NCI-H345 treated with DMSO at 0.1 percent for 48 hours (cell line): Measurements from ENCODE around the gene SLC24A3.
"Not testable (repeated sequence)": the region's sequence is repeated elsewhere in the genome, so short reads cannot be mapped to it uniquely, and the experiment has no call there.

ENCODE experiments used
- DNase-seq: peaks from one replicate; lab custom pipeline; 2025; ENCODE audit not compliant: unreplicated experiment; lab: John Stamatoyannopoulos, UW

The SLC24A3 gene

GRCh38 chr20:19727251-19727847 is 514.9 kb downstream of the SLC24A3 start:
- DNase-seq, result no peak

- DNase-seq, result no peak
Observed at GRCh38 chr20:19729672-19730071, 517.2 kb downstream of the SLC24A3 start.

DNA sequence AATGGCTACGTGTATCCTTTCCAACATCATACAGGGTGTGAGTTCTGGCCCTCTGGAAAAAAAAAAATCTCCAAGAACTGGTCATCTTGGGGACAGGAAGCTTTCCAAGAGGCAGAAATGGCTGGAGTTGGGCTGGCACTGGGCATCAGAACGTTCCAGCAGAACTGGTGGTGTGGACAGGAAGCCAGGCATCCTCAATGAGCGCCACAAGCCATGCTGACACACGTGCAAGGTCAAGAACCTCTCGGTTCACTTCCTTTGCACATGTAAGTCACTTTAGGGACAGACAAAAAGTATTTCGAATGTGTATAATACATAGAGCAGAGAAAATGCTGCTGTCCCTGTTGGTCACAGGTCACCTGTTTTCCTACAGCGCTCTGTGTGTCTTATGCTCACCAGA is 518.3 kb downstream of the SLC24A3 start:
- DNase-seq, result no peak

DNA sequence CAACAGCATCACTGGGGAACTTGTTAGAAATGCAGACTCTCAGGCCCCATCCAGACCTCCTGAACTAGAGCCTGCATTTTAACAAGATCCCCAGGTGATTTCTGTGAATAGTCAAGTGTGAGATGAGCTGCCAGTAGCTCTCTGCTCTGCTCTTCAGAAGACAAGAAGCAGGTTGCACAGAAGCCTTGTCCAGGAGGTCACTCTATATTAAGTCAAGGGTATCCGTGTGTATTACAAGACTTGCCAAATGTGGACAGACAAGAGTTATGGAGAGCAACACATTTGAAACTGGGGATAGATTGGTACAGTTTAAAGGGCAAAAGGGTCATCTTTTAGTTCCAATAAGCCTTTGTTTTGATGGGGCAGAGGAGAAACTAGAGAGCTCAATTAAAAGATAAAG is 522.4 kb downstream of the SLC24A3 start:
- no peak for DNase-seq

DNA sequence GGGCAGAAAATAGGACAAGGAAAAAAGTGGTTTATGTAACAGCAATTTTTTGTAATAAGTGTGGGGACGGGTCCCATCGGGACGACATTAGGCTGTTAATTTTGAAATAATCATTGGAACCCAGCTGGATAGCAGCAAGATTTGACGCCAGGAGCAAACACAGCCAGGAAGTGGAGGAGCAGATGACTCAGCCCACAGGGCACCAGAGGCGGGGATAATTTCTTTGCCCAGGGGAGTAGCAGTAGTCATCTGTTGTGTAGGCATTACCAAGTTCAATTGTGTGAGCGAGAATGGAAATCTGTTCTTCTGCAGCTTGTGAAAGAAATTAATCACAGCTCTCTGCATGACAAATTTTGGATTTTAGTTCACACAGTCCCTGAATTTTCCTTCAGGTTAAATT is 523.0 kb downstream of the SLC24A3 start:
- no peak for DNase-seq

- DNase-seq, result no peak
Observed at GRCh38 chr20:19737025-19737424, 524.6 kb downstream of the SLC24A3 start.

DNA sequence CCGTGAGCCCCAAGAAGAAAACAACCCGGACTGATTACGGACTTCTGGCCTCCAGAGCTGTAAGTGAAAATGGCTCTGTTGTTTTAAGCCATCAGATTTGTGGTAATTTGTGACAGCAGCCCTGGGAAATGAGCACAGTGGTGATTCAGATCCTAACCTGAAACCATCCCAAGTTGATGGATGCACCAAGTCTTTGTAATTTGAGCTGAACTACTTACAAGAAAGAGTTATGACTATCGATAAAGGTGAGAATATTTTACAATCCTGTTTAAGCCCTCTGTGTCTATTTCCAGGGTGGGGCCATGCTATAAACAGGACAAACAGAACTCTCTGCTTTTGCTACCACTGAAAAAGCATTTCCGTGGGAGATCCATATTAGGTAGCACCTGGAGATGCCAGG is 526.5 kb downstream of the SLC24A3 start:
- DNase-seq, result no peak

GRCh38 chr20:19739351-19739750 is 526.9 kb downstream of the SLC24A3 start:
- no peak for DNase-seq

GRCh38 chr20:19740512-19740911 is 528.1 kb downstream of the SLC24A3 start:
- DNase-seq, result no peak

GRCh38 chr20:19741924-19742323 is 529.5 kb downstream of the SLC24A3 start:
- DNase-seq, result no peak

DNA sequence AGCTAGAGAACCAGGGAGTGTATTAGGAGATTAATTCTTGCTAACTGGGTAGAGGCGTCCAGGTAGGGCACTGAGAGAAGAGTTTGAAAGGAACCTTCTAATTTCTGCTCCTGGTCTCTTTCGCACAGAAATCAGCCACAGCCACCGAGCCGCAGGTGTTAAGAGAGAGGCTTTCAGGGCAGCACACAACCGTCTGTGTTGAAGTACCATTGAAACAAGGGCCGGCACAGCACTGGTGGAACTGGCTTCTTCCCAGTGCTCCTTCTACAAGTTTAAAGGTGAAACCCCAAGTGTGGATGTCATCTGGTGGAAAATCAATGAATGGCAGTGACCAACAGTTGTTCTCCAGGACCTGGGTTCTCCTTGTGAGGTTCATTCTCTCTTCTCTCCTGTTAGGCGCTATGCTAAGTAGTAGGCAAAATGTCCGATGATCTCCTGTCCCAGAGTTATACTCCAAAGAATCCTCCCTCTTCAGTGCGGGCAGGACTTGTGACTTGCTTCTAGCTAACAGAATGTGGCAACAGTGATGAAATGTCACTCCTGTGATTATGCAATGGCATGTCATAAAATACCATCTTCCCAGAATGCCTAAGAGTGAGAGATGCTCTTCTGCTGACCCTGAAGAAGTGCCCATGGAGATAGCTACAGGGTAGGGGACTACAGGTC is 530.7 kb downstream of the SLC24A3 start:
- DNase-seq, result no peak

GRCh38 chr20:19743640-19743995 is 531.2 kb downstream of the SLC24A3 start:
- DNase-seq, result no peak

DNA sequence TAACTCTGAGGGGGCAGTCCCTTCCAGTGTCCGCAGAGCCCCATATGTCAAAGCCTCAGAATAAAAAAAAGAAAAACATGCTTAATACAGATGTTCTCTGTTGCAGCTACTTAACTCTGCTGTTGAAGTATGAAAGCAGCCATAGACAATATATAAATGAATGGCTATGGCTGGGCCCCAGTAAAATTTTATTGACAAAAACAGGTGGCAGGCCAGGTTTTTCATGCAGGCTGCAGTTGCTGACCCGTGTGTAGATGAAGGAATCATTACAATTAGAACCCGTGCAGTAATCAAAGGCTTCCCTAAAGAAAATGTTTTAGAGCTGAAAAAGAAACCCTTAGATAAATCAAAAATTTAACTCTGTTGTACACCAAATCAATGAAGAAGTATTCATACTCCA is 532.7 kb downstream of the SLC24A3 start:
- no peak for DNase-seq

- no peak for DNase-seq
Observed at GRCh38 chr20:19745584-19745983, 533.1 kb downstream of the SLC24A3 start.

- DNase-seq, result no peak
Observed at GRCh38 chr20:19746396-19746795, 534.0 kb downstream of the SLC24A3 start.

DNA sequence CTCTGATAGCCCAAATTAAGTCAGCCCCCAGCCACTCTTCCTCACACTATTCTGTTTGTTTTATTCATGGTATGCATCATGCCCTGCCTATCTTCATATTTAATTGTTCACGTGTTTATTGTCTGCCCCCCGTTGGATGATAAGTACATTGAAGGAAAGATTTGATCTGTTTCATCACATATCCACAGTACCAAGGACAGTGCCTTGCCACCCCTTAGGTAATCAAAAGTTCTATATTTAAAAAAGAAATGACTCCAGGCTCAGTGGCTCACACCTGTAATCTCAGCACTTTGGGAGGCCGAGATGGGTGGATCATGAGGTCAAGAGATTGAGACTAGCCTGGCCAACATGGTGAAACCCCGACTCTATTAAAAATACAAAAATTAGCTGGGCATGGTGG is 535.5 kb downstream of the SLC24A3 start:
- DNase-seq, result no peak

GRCh38 chr20:19748681-19749080 is 536.2 kb downstream of the SLC24A3 start:
- DNase-seq, result no peak

GRCh38 chr20:19749618-19750071 is 537.2 kb downstream of the SLC24A3 start:
- no peak for DNase-seq

GRCh38 chr20:19750101-19750606 is 537.7 kb downstream of the SLC24A3 start:
- no peak for DNase-seq

- no peak for DNase-seq
Observed at GRCh38 chr20:19750907-19751636, 538.6 kb downstream of the SLC24A3 start.

DNA sequence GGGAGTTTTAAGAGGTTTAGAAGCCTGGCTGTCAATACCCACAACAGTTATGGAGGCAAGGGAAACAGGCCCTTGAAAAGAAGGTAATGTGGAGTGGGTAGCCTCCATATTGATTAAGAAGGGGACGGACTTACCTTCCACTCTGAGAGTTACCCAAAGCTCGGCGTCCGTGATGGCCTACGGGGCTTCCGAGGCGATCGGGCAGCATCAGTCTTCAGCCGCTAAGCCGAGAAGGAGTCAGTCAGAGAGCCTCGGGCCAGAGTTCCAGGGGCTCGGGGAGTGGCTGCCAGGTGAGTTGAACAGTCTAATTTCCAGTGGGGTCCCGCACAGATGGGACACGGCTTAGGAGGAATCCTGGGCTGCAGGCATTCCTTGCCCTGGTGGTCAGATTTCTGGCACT is 541.8 kb downstream of the SLC24A3 start:
- DNase-seq, result not testable (repeated sequence)
